Activated CD8-positive, alpha-beta memory T cell treated with anti-CD3 and anti-CD28 coated beads, Interleukin-2, amount 10 ng/mL, durations not matched to agents 7 days and 5 days (primary cell): ENCODE results near the gene C16orf46. TPM values are rescaled to one million over a fixed set of nuclear protein-coding genes. Genes with fewer than 3 reads are reported as not detected.
A peak's percentile ranks its signal among the peaks of the same experiment; 100 is the strongest.

Experiments
- ATAC-seq: fragments of 150-1000 bp; cut with Tn5 transposase; one replicate; pipeline ENCODE4 v1.10.0; 2021; ENCODE audit warnings: moderate library complexity
- CTCF ChIA-PET: fragments of 350-600 bp; sonication (Branson Sonifier 250); formaldehyde crosslinking; loops from one replicate; lab custom pipeline; 2021; ENCODE audit warnings: antibody characterized with exemption; lab: Charles Lee
- DNase-seq: peaks from one replicate; pipeline ENCODE4 v3.0.0-alpha.2; 2020
- H3K27ac Mint-ChIP-seq: one replicate; pipeline ENCODE4 v1.8.0; 2021; ENCODE audit warnings: mild to moderate bottlenecking, mixed read lengths
- H3K27me3 Mint-ChIP-seq: one replicate; pipeline ENCODE4 v1.8.0; 2021; ENCODE audit warnings: mixed read lengths
- H3K36me3 Mint-ChIP-seq: one replicate; pipeline ENCODE4 v1.8.0; 2021; ENCODE audit warnings: mild to moderate bottlenecking, mixed read lengths
- H3K4me1 Mint-ChIP-seq: one replicate; pipeline ENCODE4 v1.8.0; 2021; ENCODE audit warnings: mixed read lengths
- H3K4me3 Mint-ChIP-seq: one replicate; pipeline ENCODE4 v1.8.0; 2021; ENCODE audit warnings: mild to moderate bottlenecking, moderate library complexity, mixed read lengths
- H3K9me3 Mint-ChIP-seq: one replicate; pipeline ENCODE4 v1.8.0; 2022; ENCODE audit warnings: low read depth, mixed read lengths
- total RNA-seq, 2 experiments: library from RNA; stranded (reverse); gene quantifications; one replicate each; pipeline ENCODE4 v1.2.3, GENCODE V29; 2021

The C16orf46 gene
- total RNA-seq, 2 experiments from 2014 or later: not detected

GRCh38 chr16:81035398-81035974 lies 41.6 kb downstream of the C16orf46 start, which contains the start of gene ATMIN:
Gene ATMIN, plus strand, starts transcription at chr16:81035842. Its CDS starts 29 bp downstream, at chr16:81035871.
- Mint-ChIP-seq H3K36me3 (peaks cover 19% of the 10 kb centered on the region), H3K4me3 (peak within 1 kb of the TSS; percentile 79), H3K27me3 (no peaks in the 10 kb centered on the region), H3K9me3 (no peaks in the 10 kb centered on the region), H3K27ac (peak within 1 kb of the TSS; percentile 65), H3K4me1 (peaks cover 20% of the 10 kb centered on the region)
- peak; percentile 97 for ATAC-seq
- CTCF ChIA-PET: interaction anchor here (0.6 to 6.0 kb wide), 43 partner anchors 10 to 854 kb away, joined by 3 to 54 read pairs (median 5); partner anchors contain the start of genes C16orf46, CENPN, CMC2 and GAN
- peak; percentile 87 for DNase-seq

GRCh38 chr16:81029930-81030604 lies 47.0 kb downstream of the C16orf46 start:
- H3K36me3 Mint-ChIP-seq: peaks cover 53% of the 10 kb centered on the region
- DNase-seq: no peak
- no peak for ATAC-seq

GRCh38 chr16:81026429-81026828 lies 50.6 kb downstream of the C16orf46 start:
- ATAC-seq (no peak), DNase-seq (no peak)
- peaks cover 68% of the 10 kb centered on the region for H3K36me3 Mint-ChIP-seq
- no peaks in the 10 kb centered on the region for H3K27me3 Mint-ChIP-seq
- CTCF ChIA-PET: interaction anchor here (0.6 to 2.3 kb wide), 2 partner anchors 9 to 90 kb away, joined by 3 to 8 read pairs; partner anchors contain the start of gene ATMIN
- H3K4me3 Mint-ChIP-seq: no peak overlapping the region
- H3K4me1 Mint-ChIP-seq: no peaks in the 10 kb centered on the region
- H3K9me3 Mint-ChIP-seq: no peaks in the 10 kb centered on the region
- no peak overlapping the region for H3K27ac Mint-ChIP-seq

More at GRCh38 chr16:81029930-81030604, 47.0 kb downstream of the C16orf46 start:
- no peaks in the 10 kb centered on the region for H3K9me3 Mint-ChIP-seq
- H3K27ac Mint-ChIP-seq: no peak overlapping the region
- no peaks in the 10 kb centered on the region for H3K27me3 Mint-ChIP-seq
- H3K4me3 Mint-ChIP-seq: no peak overlapping the region
- no peaks in the 10 kb centered on the region for H3K4me1 Mint-ChIP-seq
- CTCF ChIA-PET: interaction anchor here (1.0 kb wide), 1 partner anchor 26 kb away, joined by 3 read pairs; no protein-coding TSS in a partner anchor

GRCh38 chr16:81018496-81018895 lies 58.5 kb downstream of the C16orf46 start:
- no peak for DNase-seq
- Mint-ChIP-seq H3K36me3 (peaks cover 72% of the 10 kb centered on the region), H3K27ac (peak overlapping the region; percentile 24), H3K9me3 (no peaks in the 10 kb centered on the region), H3K4me3 (no peak overlapping the region), H3K4me1 (peaks cover 5% of the 10 kb centered on the region), H3K27me3 (no peaks in the 10 kb centered on the region)
- CTCF ChIA-PET: interaction anchor here (1.3 to 2.9 kb wide), 3 partner anchors 13 to 18 kb away, joined by 3 to 17 read pairs (median 3); partner anchors contain the start of gene ATMIN
- no peak for ATAC-seq

GRCh38 chr16:81014672-81015071 lies 62.4 kb downstream of the C16orf46 start:
- Mint-ChIP-seq H3K4me1 (peaks cover 15% of the 10 kb centered on the region), H3K36me3 (peaks cover 74% of the 10 kb centered on the region), H3K9me3 (no peaks in the 10 kb centered on the region), H3K4me3 (no peak overlapping the region), H3K27ac (no peak overlapping the region), H3K27me3 (no peaks in the 10 kb centered on the region)
- peak; percentile 16 for ATAC-seq
- no peak for DNase-seq
- CTCF ChIA-PET: interaction anchor here (0.7 to 1.1 kb wide), 2 partner anchors 20 to 21 kb away, joined by 3 to 5 read pairs; partner anchors contain the start of gene ATMIN

GRCh38 chr16:81012974-81013373 lies 64.1 kb downstream of the C16orf46 start:
- Mint-ChIP-seq H3K4me3 (no peak overlapping the region), H3K9me3 (no peaks in the 10 kb centered on the region), H3K27ac (no peak overlapping the region), H3K4me1 (peaks cover 30% of the 10 kb centered on the region), H3K27me3 (no peaks in the 10 kb centered on the region), H3K36me3 (peaks cover 70% of the 10 kb centered on the region)
- ATAC-seq: no peak
- CTCF ChIA-PET: no interaction called here
- DNase-seq: no peak

Other genes starting within 250 kb of the C16orf46 start
- 100 to 1,000 TPM in 1 of 2 experiments, 10 to 100 TPM in 1; 93.3 to 136 TPM for gene CMC2, start 70.4 kb downstream of the C16orf46 start, total RNA-seq
- 10 to 100 TPM; 66.1 to 73.7 TPM for gene CENPN, start 70.0 kb downstream of the C16orf46 start, total RNA-seq
- 10 to 100 TPM; 20.9 to 27.5 TPM for gene ATMIN, start 41.4 kb downstream of the C16orf46 start, total RNA-seq
- gene GCSH, start 19.2 kb upstream of the C16orf46 start, total RNA-seq: 10 to 100 TPM in 1 of 2 experiments, 1 to 10 TPM in 1; 7.1 to 12.1 TPM
- not detected for gene BCO1, start 161.5 kb upstream of the C16orf46 start, total RNA-seq
- 10 to 100 TPM in 1 of 2 experiments, 1 to 10 TPM in 1; 8.1 to 10.3 TPM for gene GAN, start 237.7 kb upstream of the C16orf46 start, total RNA-seq